ENCODE data around the gene DMBT1. TPM values are rescaled to one million over a fixed set of nuclear protein-coding genes. Genes with fewer than 3 reads are reported as not detected.

The DMBT1 gene
- total and polyA plus RNA-seq, 4 experiments from 2014 or later, result not detected

DNA sequence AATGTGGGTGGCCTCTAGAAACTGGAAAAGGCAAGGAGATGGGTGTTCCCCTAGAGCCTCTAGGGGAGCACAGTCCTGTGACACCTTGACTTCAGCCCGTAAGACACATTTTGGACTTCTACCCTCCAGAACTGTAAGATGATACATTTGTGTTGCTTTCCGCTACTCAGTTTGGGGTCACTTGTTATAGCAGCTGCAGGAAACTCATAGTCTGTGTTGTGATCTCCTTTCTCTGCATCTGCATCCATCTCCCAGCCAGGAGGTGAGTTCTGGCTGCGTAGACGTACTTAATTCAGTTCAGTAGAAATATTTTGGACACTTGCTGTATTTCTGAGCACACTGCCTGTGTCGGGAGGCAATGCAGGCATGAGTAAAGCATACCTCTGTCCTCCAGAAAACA lies 29.3 kb upstream of the DMBT1 start:
- peaks cover 0 to 7% (median 5%) of the 10 kb centered on the region in 4 donors for H3K4me1 Mint-ChIP-seq
- no peaks in the 10 kb centered on the region for H3K9me3 ChIP-seq (ENCODE audit: control insufficient read depth in 1 of 2, low read length in 2 of 2)
- intact Hi-C loops (cut with micrococcal nuclease), result no loop called here
- no peak overlapping the region for H3K4me3 ChIP-seq (ENCODE audit: low read length in 2 of 2)
- DNase-seq, result no peak
- CTCF ChIA-PET (ENCODE audit: partially characterized antibody), result no interaction called here
- no peaks in the 10 kb centered on the region for H3K27me3 ChIP-seq (ENCODE audit: insufficient read depth, low read length)
- H3K36me3 ChIP-seq (ENCODE audit: insufficient read depth, low read length), result no peaks in the 10 kb centered on the region
- no peaks in the 10 kb centered on the region for H3K4me1 ChIP-seq (ENCODE audit: insufficient read depth, low read length)
- H3K27me3 Mint-ChIP-seq, result peaks cover 0 to 5% of the 10 kb centered on the region in 2 donors
- H3K4me3 Mint-ChIP-seq, result no peak overlapping the region
- H3K27ac Mint-ChIP-seq, result no peak overlapping the region
- H3K36me3 Mint-ChIP-seq, result no peaks in the 10 kb centered on the region
- POLR2A ChIA-PET (ENCODE audit: partially characterized antibody), result no interaction called here
- no peaks in the 10 kb centered on the region for H3K9me3 Mint-ChIP-seq
- H3K27ac ChIP-seq (ENCODE audit: low read depth, low read length), result no peak overlapping the region

DNA sequence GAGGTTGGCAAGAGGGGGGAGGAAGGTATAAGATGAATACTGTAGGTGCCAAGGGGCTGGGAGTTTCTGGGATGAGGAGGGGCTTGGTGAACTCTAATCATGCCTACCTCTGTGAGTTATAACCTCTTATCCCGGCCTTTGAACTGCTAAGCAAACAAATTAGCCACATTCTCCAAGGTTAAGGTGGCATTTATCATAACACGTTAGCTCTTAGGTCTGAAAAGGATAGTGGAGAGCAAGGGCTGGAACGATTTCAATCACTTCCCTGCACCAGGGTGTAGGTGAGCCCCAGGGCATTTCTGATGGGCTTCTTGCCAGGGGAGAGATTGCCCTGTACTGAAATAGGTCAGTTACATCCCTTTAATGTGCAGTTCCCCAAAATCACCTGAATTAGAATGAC lies 28.6 kb upstream of the DMBT1 start:
- Histone ChIP-seq H3K27ac (ENCODE audit: low read depth, low read length) (no peak overlapping the region), H3K4me3 (ENCODE audit: low read length in 2 of 2) (no peak overlapping the region), H3K36me3 (ENCODE audit: insufficient read depth, low read length) (no peaks in the 10 kb centered on the region), H3K4me1 (ENCODE audit: insufficient read depth, low read length) (no peaks in the 10 kb centered on the region), H3K9me3 (ENCODE audit: control insufficient read depth in 1 of 2, low read length in 2 of 2) (no peaks in the 10 kb centered on the region), H3K27me3 (ENCODE audit: insufficient read depth, low read length) (no peaks in the 10 kb centered on the region)
- POLR2A ChIA-PET (ENCODE audit: partially characterized antibody), result no interaction called here
- no peak overlapping the region for H3K27ac Mint-ChIP-seq
- H3K36me3 Mint-ChIP-seq, result no peaks in the 10 kb centered on the region
- H3K27me3 Mint-ChIP-seq, result peaks cover 0 to 5% of the 10 kb centered on the region in 2 donors
- H3K4me1 Mint-ChIP-seq, result peaks cover 0 to 5% (median 5%) of the 10 kb centered on the region in 4 donors
- CTCF ChIA-PET (ENCODE audit: partially characterized antibody), result no interaction called here
- no peak overlapping the region for H3K4me3 Mint-ChIP-seq
- intact Hi-C loops (cut with micrococcal nuclease), result no loop called here
- no peaks in the 10 kb centered on the region for H3K9me3 Mint-ChIP-seq
- no peak for DNase-seq

DNA sequence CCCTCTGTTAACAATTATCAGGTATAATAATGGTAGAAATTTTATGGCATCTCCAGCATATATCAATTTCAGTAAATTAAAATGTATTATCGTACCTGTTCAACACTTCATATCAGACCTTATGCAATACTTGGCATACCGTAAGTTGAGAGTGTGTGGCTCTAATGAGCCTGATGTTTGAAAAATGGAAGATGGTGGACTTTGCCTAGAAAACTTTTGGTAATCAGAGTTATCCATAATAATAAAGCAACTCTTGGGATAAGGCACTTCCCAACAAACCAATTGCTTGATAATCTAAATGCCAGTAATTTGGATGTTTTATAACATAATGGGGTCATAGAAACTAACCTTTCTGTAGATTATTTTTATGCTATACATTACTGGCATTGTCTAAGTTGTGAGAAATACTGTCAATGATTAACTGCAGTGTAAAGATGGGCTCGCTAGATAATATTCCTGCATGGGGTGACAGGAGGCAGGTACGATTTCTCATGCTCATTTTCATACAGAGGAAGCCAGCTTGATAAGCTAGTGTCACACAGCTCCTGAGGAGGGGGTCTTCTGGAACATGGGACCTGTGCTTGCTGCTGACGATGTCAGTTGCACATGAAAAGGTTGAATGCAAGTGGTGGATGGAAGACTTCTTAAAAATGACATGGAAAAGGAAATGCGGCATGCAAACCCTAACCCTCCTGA lies 27.8 kb upstream of the DMBT1 start:
- Histone ChIP-seq H3K9me3 (ENCODE audit: control insufficient read depth in 1 of 2, low read length in 2 of 2) (no peaks in the 10 kb centered on the region), H3K4me1 (ENCODE audit: insufficient read depth, low read length) (no peaks in the 10 kb centered on the region), H3K4me3 (ENCODE audit: low read length in 2 of 2) (no peak overlapping the region), H3K36me3 (ENCODE audit: insufficient read depth, low read length) (no peaks in the 10 kb centered on the region), H3K27me3 (ENCODE audit: insufficient read depth, low read length) (no peaks in the 10 kb centered on the region), H3K27ac (ENCODE audit: low read depth, low read length) (no peak overlapping the region)
- Mint-ChIP-seq H3K4me3 (no peak overlapping the region), H3K9me3 (no peaks in the 10 kb centered on the region), H3K4me1 (peaks cover 0 to 5% (median 4%) of the 10 kb centered on the region in 4 donors), H3K36me3 (no peaks in the 10 kb centered on the region), H3K27ac (no peak overlapping the region), H3K27me3 (peaks cover 0 to 5% of the 10 kb centered on the region in 2 donors)
- no peak for DNase-seq
- ChIA-PET POLR2A (ENCODE audit: partially characterized antibody) (no interaction called here), CTCF (ENCODE audit: partially characterized antibody) (interaction anchor here (1.3 kb wide), 1 partner anchor 33 kb away, joined by 6 read pairs; no protein-coding TSS in a partner anchor)
- intact Hi-C loops (cut with micrococcal nuclease), result no loop called here

DNA sequence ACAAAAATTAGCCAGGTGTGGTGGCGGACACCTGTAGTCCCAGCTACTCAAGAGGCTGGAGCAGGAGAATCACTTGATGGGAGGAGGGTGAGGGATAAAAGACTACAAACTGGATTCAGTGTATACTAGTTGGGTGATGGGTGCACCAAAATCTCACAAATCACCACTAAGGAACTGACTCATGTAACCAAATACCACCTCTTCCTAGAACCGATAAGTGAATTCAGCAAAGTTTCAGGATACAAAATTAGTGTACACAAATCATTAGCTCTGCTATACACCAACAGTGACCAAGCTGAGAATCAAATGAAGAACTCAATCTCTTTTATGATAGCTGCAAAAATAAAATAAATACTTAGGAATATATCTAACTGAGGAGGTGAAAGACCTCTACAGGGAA lies 23.0 kb upstream of the DMBT1 start:
- POLR2A ChIA-PET (ENCODE audit: partially characterized antibody), result no interaction called here
- CTCF ChIA-PET (ENCODE audit: partially characterized antibody), result interaction anchor here (1.2 to 4.7 kb wide), 2 partner anchors 19 to 28 kb away, joined by 3 to 19 read pairs; no protein-coding TSS in a partner anchor

DNA sequence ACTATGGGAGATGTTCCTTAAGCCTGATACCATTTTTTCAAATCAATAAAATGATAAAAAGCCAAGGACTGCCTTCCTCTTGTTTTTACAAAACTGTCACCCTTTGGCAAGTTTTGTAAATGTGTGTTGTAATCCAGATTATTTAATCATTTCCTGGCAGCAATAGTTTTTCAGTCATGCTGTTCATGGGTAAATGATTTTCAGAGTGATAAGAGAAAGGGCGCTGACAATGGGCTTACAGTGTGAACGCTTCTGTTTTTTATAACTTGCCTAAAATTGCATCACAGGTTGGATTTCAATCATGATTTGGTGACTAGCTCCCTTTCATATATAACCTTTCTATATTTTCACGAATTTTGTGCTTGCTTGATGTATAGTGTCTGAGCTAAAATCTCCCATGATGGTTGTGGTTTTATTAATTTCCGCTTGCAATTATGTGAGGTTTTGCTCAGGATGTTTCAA lies 19.0 kb upstream of the DMBT1 start:
- Mint-ChIP-seq H3K36me3 (no peaks in the 10 kb centered on the region), H3K4me1 (peaks cover 46 to 57% (median 50%) of the 10 kb centered on the region in 4 donors), H3K9me3 (no peaks in the 10 kb centered on the region), H3K4me3 (peak overlapping the region; percentile 24 to 81 (median 64)), H3K27me3 (no peaks in the 10 kb centered on the region), H3K27ac (peak overlapping the region; percentile 23 to 80 (median 47))
- peak overlapping the region; percentile 31 for H3K27ac ChIP-seq (ENCODE audit: low read depth, low read length)
- H3K9me3 ChIP-seq (ENCODE audit: control insufficient read depth in 1 of 2, low read length in 2 of 2), result no peaks in the 10 kb centered on the region
- H3K4me1 ChIP-seq (ENCODE audit: insufficient read depth, low read length), result peaks cover 53% of the 10 kb centered on the region
- intact Hi-C loops (cut with micrococcal nuclease), result loop anchor here (1.0 to 2.0 kb wide), 2 partner anchors 10 to 25 kb away; no protein-coding TSS in a partner anchor
- H3K27me3 ChIP-seq (ENCODE audit: insufficient read depth, low read length), result no peaks in the 10 kb centered on the region
- H3K36me3 ChIP-seq (ENCODE audit: insufficient read depth, low read length), result no peaks in the 10 kb centered on the region
- POLR2A ChIA-PET (ENCODE audit: partially characterized antibody), result interaction anchor here (0.8 to 4.0 kb wide), 3 partner anchors 9 to 45 kb away, joined by 3 to 16 read pairs (median 13); no protein-coding TSS in a partner anchor
- H3K4me3 ChIP-seq (ENCODE audit: low read length in 2 of 2), result peak overlapping the region in 1 of 2 donors; percentile 7
- CTCF ChIA-PET (ENCODE audit: partially characterized antibody), result interaction anchor here (0.8 to 5.3 kb wide), 4 partner anchors 10 to 83 kb away, joined by 3 to 21 read pairs (median 11); no protein-coding TSS in a partner anchor
- peak in 4 of 5 donors; percentile 31 to 53 (median 41) for DNase-seq

More for the DNA sequence above, 23.0 kb upstream of the DMBT1 start:
- Mint-ChIP-seq H3K4me3 (no peak overlapping the region), H3K27me3 (no peaks in the 10 kb centered on the region), H3K9me3 (no peaks in the 10 kb centered on the region), H3K36me3 (no peaks in the 10 kb centered on the region), H3K27ac (no peak overlapping the region), H3K4me1 (peaks cover 29 to 35% (median 33%) of the 10 kb centered on the region in 4 donors)
- Histone ChIP-seq H3K9me3 (ENCODE audit: control insufficient read depth in 1 of 2, low read length in 2 of 2) (no peaks in the 10 kb centered on the region), H3K27ac (ENCODE audit: low read depth, low read length) (no peak overlapping the region), H3K36me3 (ENCODE audit: insufficient read depth, low read length) (no peaks in the 10 kb centered on the region), H3K27me3 (ENCODE audit: insufficient read depth, low read length) (no peaks in the 10 kb centered on the region), H3K4me1 (ENCODE audit: insufficient read depth, low read length) (peaks cover 27% of the 10 kb centered on the region), H3K4me3 (ENCODE audit: low read length in 2 of 2) (no peak overlapping the region)
- no peak for DNase-seq
- intact Hi-C loops (cut with micrococcal nuclease), result no loop called here

DNA sequence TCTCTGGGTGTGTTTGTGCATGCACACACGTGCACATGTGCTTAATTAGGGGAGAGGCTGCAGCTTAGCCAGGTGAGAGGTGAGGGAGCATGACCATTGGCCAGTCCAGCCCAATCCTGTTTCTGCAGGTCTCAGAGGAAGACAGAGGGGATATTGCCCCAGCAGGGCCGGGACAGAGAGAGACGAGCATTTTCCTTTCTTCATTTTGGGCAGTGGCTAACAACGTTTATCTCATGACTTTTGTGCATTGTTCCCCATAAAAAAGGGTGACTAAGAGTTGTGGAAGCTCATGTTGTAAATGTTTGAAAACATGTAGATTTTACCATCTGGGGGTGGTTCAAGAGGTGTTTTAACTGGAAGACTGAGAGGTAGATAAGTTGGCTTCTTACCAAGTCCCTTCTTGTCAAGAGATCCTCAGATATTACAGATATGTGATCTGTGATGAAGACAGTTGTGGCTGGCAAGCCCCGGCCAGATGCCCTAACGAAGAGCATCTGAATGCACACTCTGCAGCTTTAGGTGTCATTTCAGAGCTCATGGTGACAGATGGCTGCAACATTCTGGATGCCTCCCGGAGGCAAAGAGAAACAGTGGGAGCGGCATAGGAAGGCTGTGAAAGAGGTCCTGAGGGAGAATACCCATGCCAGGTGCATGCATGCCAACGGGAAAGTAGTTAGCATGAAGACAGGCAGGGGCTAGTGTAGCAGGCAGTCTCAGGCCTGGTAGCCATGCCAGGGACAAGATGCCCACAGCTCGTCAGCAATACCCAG lies 16.7 kb upstream of the DMBT1 start:
- peak overlapping the region in 6 of 7 donors; percentile 3 to 76 (median 61) for H3K27ac Mint-ChIP-seq
- no peaks in the 10 kb centered on the region for H3K36me3 Mint-ChIP-seq
- Histone ChIP-seq H3K36me3 (ENCODE audit: insufficient read depth, low read length) (no peaks in the 10 kb centered on the region), H3K4me1 (ENCODE audit: insufficient read depth, low read length) (peaks cover 57% of the 10 kb centered on the region), H3K9me3 (ENCODE audit: control insufficient read depth in 1 of 2, low read length in 2 of 2) (no peaks in the 10 kb centered on the region), H3K27me3 (ENCODE audit: insufficient read depth, low read length) (no peaks in the 10 kb centered on the region), H3K27ac (ENCODE audit: low read depth, low read length) (no peak overlapping the region), H3K4me3 (ENCODE audit: low read length in 2 of 2) (no peak overlapping the region)
- POLR2A ChIA-PET (ENCODE audit: partially characterized antibody), result interaction anchor here (0.6 to 4.0 kb wide), 3 partner anchors 14 to 611 kb away, joined by 4 to 16 read pairs (median 4); no protein-coding TSS in a partner anchor
- intact Hi-C loops (cut with micrococcal nuclease), result no loop called here
- CTCF ChIA-PET (ENCODE audit: partially characterized antibody), result no interaction called here
- no peaks in the 10 kb centered on the region for H3K27me3 Mint-ChIP-seq
- H3K9me3 Mint-ChIP-seq, result no peaks in the 10 kb centered on the region
- H3K4me1 Mint-ChIP-seq, result peaks cover 47 to 63% (median 53%) of the 10 kb centered on the region in 4 donors
- H3K4me3 Mint-ChIP-seq, result peak overlapping the region in 2 of 8 donors; percentile 36
- no peak for DNase-seq

DNA sequence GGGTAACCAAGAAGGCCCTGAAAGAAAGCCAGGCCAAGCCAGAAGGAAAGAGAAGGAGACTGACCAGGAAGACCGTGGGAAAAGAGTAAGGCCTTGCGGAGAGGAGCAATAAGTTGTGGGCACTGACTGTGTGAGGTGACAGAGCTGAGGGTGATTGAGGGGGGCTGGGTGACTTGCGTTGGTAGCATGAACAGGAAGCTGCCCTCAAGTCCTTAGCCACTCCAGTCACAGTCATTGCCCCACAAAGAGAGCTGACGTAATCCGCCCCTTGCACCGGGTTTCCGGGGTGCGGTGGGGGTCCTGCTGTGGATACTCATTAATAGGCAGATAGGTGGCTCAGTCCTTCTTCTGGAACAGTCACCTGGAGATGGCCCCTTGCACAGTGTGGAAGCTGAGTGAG lies 16.1 kb upstream of the DMBT1 start:
- no peaks in the 10 kb centered on the region for H3K9me3 ChIP-seq (ENCODE audit: control insufficient read depth in 1 of 2, low read length in 2 of 2)
- H3K4me1 Mint-ChIP-seq, result peaks cover 44 to 61% (median 51%) of the 10 kb centered on the region in 4 donors
- H3K27me3 ChIP-seq (ENCODE audit: insufficient read depth, low read length), result no peaks in the 10 kb centered on the region
- H3K27me3 Mint-ChIP-seq, result no peaks in the 10 kb centered on the region
- ChIA-PET POLR2A (ENCODE audit: partially characterized antibody) (interaction anchor here (1.0 kb wide), 1 partner anchor 14 kb away, joined by 4 read pairs; no protein-coding TSS in a partner anchor), CTCF (ENCODE audit: partially characterized antibody) (interaction anchor here (1.6 kb wide), 1 partner anchor 21 kb away, joined by 8 read pairs; no protein-coding TSS in a partner anchor)
- H3K36me3 Mint-ChIP-seq, result no peaks in the 10 kb centered on the region
- peak in 1 of 5 donors; percentile 11 for DNase-seq
- H3K4me3 ChIP-seq (ENCODE audit: low read length in 2 of 2), result no peak overlapping the region
- H3K27ac ChIP-seq (ENCODE audit: low read depth, low read length), result no peak overlapping the region
- H3K4me1 ChIP-seq (ENCODE audit: insufficient read depth, low read length), result peaks cover 57% of the 10 kb centered on the region
- H3K9me3 Mint-ChIP-seq, result no peaks in the 10 kb centered on the region
- no peaks in the 10 kb centered on the region for H3K36me3 ChIP-seq (ENCODE audit: insufficient read depth, low read length)
- intact Hi-C loops (cut with micrococcal nuclease), result no loop called here
- no peak overlapping the region for H3K4me3 Mint-ChIP-seq
- peak overlapping the region in 1 of 7 donors; percentile 72 for H3K27ac Mint-ChIP-seq
